VCaP (cell line): ENCODE data around the gene RERE.

Source experiments
- H3K27ac ChIP-seq: fragments of 450-650 bp; 2 replicates; pipeline ENCODE4 v1.5.1; 2017
- TF ChIP-seq, protein P1 (sequence below): fragments of 450-650 bp; conservative IDR thresholded peaks from 2 replicates; pipeline ENCODE4 v1.5.1; 2017; ENCODE audit warnings: mild to moderate bottlenecking, moderate library complexity

Gene RERE

DNA sequence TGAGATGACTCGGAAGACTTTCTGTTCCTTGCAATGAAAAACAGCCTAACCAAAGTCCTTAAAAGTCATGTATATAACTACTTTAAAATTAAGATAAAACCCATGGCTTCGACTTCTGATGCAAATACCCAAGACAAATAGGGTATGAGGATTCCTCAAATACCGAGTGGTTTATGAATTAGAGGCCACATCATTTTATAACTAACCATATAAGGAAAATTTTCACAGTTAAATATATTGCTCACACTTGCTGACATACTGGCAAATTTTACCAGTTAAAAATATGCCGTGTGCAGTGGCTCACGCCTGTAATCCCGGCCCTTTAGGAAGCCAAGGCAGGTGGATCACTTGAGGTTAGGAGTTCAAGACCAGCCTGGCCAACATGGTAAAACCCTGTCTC is 5.4 kb downstream of the RERE start:
- TF ChIP-seq, protein P1, sequence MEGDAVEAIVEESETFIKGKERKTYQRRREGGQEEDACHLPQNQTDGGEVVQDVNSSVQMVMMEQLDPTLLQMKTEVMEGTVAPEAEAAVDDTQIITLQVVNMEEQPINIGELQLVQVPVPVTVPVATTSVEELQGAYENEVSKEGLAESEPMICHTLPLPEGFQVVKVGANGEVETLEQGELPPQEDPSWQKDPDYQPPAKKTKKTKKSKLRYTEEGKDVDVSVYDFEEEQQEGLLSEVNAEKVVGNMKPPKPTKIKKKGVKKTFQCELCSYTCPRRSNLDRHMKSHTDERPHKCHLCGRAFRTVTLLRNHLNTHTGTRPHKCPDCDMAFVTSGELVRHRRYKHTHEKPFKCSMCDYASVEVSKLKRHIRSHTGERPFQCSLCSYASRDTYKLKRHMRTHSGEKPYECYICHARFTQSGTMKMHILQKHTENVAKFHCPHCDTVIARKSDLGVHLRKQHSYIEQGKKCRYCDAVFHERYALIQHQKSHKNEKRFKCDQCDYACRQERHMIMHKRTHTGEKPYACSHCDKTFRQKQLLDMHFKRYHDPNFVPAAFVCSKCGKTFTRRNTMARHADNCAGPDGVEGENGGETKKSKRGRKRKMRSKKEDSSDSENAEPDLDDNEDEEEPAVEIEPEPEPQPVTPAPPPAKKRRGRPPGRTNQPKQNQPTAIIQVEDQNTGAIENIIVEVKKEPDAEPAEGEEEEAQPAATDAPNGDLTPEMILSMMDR: no peak

DNA sequence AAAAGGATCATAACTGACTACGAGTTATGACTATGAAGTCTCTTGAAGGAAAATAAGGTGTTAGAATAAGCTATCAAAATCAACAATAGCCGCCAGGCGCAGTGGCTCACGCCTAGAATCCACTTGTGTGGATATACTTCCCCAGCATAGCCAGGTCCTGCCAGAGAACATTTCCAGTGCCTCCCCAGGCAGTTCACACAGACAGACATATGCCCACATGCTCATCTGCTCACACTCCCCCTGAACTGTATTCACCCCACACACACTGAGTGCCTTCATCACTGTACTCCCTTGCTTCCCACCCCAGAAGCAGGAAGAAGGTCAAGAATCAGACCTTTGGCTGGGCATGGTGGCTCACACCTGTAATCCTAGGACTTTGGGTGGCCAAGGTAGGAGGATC is 6.5 kb downstream of the RERE start:
- TF ChIP-seq, protein P1: no peak
- no peak overlapping the region for H3K27ac ChIP-seq

More for the DNA sequence above, 5.4 kb downstream of the RERE start:
- no peak overlapping the region for H3K27ac ChIP-seq

GRCh38 chr1:8809342-8809736 is 8.1 kb downstream of the RERE start:
- no peak overlapping the region for H3K27ac ChIP-seq
- TF ChIP-seq, protein P1: no peak

DNA sequence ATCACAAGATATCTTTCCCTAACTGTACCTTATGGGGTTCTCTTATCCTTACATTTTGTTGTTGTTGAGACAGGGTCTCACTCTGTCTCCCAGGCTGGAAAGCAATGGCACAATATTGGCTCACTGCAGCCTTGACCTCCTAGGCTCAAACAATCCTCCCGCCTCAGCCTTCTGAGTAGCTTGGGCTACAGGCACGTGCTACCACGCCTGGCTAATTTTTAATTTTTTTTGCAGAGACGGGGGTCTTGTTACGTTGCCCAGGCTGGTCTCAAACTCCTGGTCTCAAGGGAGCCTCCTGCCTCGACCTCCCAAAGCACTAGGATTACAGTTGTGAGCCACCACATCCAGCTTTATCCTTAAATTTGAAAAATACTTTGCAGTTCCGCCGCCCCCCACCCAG is 10.4 kb downstream of the RERE start:
- no peak overlapping the region for H3K27ac ChIP-seq
- TF ChIP-seq, protein P1: no peak

DNA sequence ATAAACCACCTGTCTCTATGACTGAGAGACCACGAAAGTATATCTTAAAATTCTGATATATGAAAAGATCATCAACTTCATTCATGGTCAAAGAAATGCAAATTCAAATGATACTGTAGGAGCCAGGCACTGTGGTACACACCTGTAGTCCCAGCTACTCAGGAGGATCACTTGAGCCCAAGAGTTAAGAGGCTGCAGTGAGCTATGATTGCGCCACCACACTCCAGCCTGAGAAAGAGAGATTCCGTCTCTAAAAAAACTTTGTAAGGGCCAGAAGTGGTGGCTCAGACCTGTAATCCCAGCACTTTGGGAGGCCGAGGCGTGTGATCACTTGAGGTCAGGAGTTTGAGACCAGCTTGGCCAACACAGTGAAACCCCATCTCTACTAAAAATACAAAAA is 17.0 kb downstream of the RERE start:
- H3K27ac ChIP-seq: no peak overlapping the region
- TF ChIP-seq, protein P1: no peak

DNA sequence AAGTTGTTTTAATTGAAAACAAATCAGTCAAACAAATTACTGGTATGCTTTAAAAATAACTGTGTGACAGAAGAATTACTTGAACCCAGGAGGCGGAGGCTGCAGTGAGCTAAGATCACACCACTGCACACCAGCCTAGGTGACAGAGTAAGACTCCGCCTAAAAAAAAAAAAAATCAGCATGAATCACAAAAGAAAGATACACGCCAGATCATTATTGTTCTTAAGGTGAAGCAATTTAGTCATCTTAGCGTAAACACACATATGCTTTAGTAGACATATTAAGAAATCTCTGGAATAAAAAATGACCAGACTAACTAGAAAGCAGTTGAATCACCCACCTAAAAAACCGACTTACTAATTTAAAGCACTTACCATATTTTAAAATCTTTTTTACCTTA is 20.2 kb downstream of the RERE start:
- TF ChIP-seq, protein P1: no peak
- no peak overlapping the region for H3K27ac ChIP-seq

DNA sequence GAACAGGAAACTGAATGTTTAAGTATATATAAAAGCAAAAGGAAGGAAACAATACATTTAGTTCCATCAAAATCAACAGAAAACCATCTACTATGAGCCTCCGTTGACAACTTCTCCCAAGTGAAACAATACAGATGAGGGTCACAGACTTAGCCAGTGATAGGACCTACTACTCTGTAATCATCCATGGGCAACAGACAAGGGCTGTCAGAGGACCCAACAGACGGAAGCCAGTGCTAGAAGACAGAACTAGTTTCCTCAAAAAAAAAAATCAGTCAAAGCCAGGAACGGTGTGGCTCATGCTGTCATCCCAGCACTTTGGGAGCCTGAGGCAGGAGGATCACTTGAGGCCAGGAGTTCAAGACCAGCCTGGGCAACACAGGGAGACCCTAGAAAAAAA is 20.6 kb downstream of the RERE start:
- TF ChIP-seq, protein P1: no peak
- no peak overlapping the region for H3K27ac ChIP-seq

DNA sequence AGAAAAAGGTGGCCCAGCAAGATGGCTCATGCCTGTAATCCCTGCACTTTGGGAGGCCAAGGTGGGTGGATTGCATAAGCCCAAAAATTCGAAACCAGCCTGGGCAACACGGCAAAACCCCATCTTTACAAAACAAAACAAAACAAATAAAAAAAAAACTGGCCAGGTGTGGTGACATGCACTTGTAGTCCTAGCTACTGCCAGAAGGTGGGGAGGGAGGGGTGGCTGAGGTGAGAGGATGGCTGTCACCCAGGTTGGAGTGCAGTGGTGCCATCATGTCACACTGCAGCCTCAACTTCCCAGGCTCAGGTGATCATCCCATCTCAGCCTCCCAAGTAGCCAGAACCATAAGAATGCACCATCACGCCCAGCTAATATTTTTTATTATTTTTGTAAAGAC is 22.8 kb downstream of the RERE start:
- H3K27ac ChIP-seq: no peak overlapping the region
- TF ChIP-seq, protein P1: peak; percentile 21; the same call in 1 of the 2 replicates
